WI38 (cell line): ENCODE data around the gene SNAP91.
"Not testable (repeated sequence)": the region's sequence is repeated elsewhere in the genome, so short reads cannot be mapped to it uniquely, and the experiment has no call there.

Experiments used
- H3K4me3 ChIP-seq: 2 replicates; pipeline ENCODE4 v1.5.1; 2011; ENCODE audit warnings: low read depth, mild to moderate bottlenecking, control low read depth, low read length
- CTCF ChIP-seq: IDR thresholded peaks from 2 replicates; pipeline ENCODE4 v1.5.1; 2012; ENCODE audit warnings: low read depth, mild to moderate bottlenecking, control low read depth, low read length

SNAP91 gene

GRCh38 chr6:83590416-83590815 is 118.5 kb downstream of the SNAP91 start:
- no peak for TF ChIP-seq CTCF
- no peak overlapping the region for H3K4me3 ChIP-seq

GRCh38 chr6:83589076-83589475 is 119.8 kb downstream of the SNAP91 start:
- no peak for TF ChIP-seq CTCF
- H3K4me3 ChIP-seq, result no peak overlapping the region

GRCh38 chr6:83578057-83578456 is 130.8 kb downstream of the SNAP91 start:
- H3K4me3 ChIP-seq, result no peak overlapping the region
- TF ChIP-seq CTCF, result no peak

- no peak for TF ChIP-seq CTCF
- H3K4me3 ChIP-seq, result no peak overlapping the region
Measured at GRCh38 chr6:83574783-83575182, 134.1 kb downstream of the SNAP91 start.

- not testable (repeated sequence) for H3K4me3 ChIP-seq
Measured at GRCh38 chr6:83571663-83572185, 137.2 kb downstream of the SNAP91 start.

- no peak for TF ChIP-seq CTCF
Measured at GRCh38 chr6:83558975-83559374, 149.9 kb downstream of the SNAP91 start.

GRCh38 chr6:83556871-83557270 is 152.0 kb downstream of the SNAP91 start:
- TF ChIP-seq CTCF, result no peak

More at GRCh38 chr6:83558975-83559374, 149.9 kb downstream of the SNAP91 start:
- H3K4me3 ChIP-seq, result no peak overlapping the region

GRCh38 chr6:83551748-83552147 is 157.2 kb downstream of the SNAP91 start:
- H3K4me3 ChIP-seq, result not testable (repeated sequence)

More at GRCh38 chr6:83556871-83557270, 152.0 kb downstream of the SNAP91 start:
- no peak overlapping the region for H3K4me3 ChIP-seq

- H3K4me3 ChIP-seq, result not testable (repeated sequence)
Measured at GRCh38 chr6:83550482-83550881, 158.4 kb downstream of the SNAP91 start.
